ENCODE data around the gene GUSB. TPM values are rescaled to one million over a fixed set of nuclear protein-coding genes. Genes with fewer than 3 reads are reported as not detected.

The GUSB gene
- total and polyA plus RNA-seq, 9 of the 15 experiments (the other 6 are each of a cell fraction or from before 2014, with no cell fraction given) = 22.7 to 102 (median 60.1) TPM

DNA sequence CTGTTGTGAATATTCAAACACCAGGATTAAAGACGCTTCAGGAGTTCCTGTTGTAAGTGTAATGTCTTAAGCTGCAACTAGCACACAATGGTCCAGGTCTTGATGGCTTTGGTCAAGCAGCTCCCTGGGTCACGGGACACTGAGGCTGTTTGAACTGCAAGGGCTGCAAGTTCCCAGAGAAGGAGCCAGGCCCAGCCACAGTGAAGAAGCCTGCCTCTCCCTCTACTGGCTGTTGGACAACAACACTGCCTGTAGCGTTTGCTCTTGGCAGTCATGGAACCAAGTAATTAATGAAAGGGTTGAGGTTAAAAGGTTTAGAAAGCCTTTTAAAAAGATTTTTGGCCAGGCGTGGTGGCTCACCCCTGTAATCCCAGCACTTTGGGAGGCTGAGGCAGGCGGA lies 31.9 kb upstream of the GUSB start (continued):
- TF ChIP-seq CHCHD3 (CRISPR knock-in tag; IDR thresholded peaks at IDR 0.05) (no peak), ATF1 (CRISPR knock-in tag; IDR thresholded peaks at IDR 0.05) (no peak), ATF1 (tag; IDR thresholded peaks at IDR 0.05) (no peak), NCOA2 (IDR thresholded peaks at IDR 0.05; ENCODE audit: partially characterized antibody in 2 of 2) (no peak), KHSRP (IDR thresholded peaks at IDR 0.05) (no peak), FOXM1 (IDR thresholded peaks at IDR 0.05; ENCODE audit: low read depth) (no peak), FOXM1 (CRISPR knock-in tag; IDR thresholded peaks at IDR 0.05; ENCODE audit: low read depth) (no peak), SMAD2 (IDR thresholded peaks at IDR 0.05; ENCODE audit: low read depth, low read length) (no peak), IFI16 (CRISPR knock-in tag; IDR thresholded peaks at IDR 0.05) (no peak), RCOR1 (IDR thresholded peaks at IDR 0.05; ENCODE audit: borderline replicate concordance in 1 of 2, low read depth in 2 of 2, low read length in 2 of 2) (peak in 1 of 2 experiments; percentile 39; a peak in 1 of 4 replicates), RAD21 (CRISPR knock-in tag; conservative IDR thresholded peaks at IDR 0.05 in 1 of 2, IDR thresholded peaks at IDR 0.05 in 1 of 2) (peak; percentile 58 to 76), MYC (IDR thresholded peaks at IDR 0.05; ENCODE audit: low read depth, low read length) (0 out of 2 replicates have a peak, but pooled peaks have one; percentile 15), MYC (CRISPR knock-in tag; IDR thresholded peaks at IDR 0.05; ENCODE audit: borderline replicate concordance, low read depth) (no peak), JUND (IDR thresholded peaks at IDR 0.05; ENCODE audit: borderline replicate concordance, low read depth, low read length) (0 out of 2 replicates have a peak, but pooled peaks have one; percentile 13), JUND (tag; IDR thresholded peaks at IDR 0.05; ENCODE audit: borderline replicate concordance, low read depth, low read length) (no peak), SREBF2 (CRISPR knock-in tag; IDR thresholded peaks at IDR 0.05) (no peak), CREM (IDR thresholded peaks at IDR 0.05; ENCODE audit: low read depth) (no peak)
- TF ChIP-seq, protein P1, sequence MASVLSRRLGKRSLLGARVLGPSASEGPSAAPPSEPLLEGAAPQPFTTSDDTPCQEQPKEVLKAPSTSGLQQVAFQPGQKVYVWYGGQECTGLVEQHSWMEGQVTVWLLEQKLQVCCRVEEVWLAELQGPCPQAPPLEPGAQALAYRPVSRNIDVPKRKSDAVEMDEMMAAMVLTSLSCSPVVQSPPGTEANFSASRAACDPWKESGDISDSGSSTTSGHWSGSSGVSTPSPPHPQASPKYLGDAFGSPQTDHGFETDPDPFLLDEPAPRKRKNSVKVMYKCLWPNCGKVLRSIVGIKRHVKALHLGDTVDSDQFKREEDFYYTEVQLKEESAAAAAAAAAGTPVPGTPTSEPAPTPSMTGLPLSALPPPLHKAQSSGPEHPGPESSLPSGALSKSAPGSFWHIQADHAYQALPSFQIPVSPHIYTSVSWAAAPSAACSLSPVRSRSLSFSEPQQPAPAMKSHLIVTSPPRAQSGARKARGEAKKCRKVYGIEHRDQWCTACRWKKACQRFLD (CRISPR knock-in tag; IDR thresholded peaks at IDR 0.05) = no peak
- TF ChIP-seq, protein P2, sequence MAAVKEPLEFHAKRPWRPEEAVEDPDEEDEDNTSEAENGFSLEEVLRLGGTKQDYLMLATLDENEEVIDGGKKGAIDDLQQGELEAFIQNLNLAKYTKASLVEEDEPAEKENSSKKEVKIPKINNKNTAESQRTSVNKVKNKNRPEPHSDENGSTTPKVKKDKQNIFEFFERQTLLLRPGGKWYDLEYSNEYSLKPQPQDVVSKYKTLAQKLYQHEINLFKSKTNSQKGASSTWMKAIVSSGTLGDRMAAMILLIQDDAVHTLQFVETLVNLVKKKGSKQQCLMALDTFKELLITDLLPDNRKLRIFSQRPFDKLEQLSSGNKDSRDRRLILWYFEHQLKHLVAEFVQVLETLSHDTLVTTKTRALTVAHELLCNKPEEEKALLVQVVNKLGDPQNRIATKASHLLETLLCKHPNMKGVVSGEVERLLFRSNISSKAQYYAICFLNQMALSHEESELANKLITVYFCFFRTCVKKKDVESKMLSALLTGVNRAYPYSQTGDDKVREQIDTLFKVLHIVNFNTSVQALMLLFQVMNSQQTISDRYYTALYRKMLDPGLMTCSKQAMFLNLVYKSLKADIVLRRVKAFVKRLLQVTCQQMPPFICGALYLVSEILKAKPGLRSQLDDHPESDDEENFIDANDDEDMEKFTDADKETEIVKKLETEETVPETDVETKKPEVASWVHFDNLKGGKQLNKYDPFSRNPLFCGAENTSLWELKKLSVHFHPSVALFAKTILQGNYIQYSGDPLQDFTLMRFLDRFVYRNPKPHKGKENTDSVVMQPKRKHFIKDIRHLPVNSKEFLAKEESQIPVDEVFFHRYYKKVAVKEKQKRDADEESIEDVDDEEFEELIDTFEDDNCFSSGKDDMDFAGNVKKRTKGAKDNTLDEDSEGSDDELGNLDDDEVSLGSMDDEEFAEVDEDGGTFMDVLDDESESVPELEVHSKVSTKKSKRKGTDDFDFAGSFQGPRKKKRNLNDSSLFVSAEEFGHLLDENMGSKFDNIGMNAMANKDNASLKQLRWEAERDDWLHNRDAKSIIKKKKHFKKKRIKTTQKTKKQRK (IDR thresholded peaks at IDR 0.05; ENCODE audit: borderline replicate concordance, low read depth, low read length) = no peak

Measured in K562 (cell line).